ENCODE measurements around the gene RSPH10B. TPM values are rescaled to one million over a fixed set of nuclear protein-coding genes. Genes with fewer than 3 reads are reported as not detected.
A peak's percentile ranks its signal among the peaks of the same experiment; 100 is the strongest.
"Not testable (repeated sequence)": the region's sequence is repeated elsewhere in the genome, so short reads cannot be mapped to it uniquely, and the experiment has no call there.

The RSPH10B gene
- not detected for total RNA-seq
- total RNA-seq (2013) = 0.23 TPM

GRCh38 chr7:5970347-5970911, at the start of gene RSPH10B:
TSS of gene RSPH10B (minus strand) at chr7:5970689. CDS start at chr7:5967116, 3,573 bp downstream.
- H3K27ac Mint-ChIP-seq; H3K4me3 Mint-ChIP-seq; H3K36me3 Mint-ChIP-seq; H3K36me3 ChIP-seq (ENCODE audit: control insufficient read depth, insufficient read depth, low read length); H3K4me3 ChIP-seq (ENCODE audit: low read length); H3K4me1 Mint-ChIP-seq; H3K27ac ChIP-seq (ENCODE audit: low read length); intact Hi-C loops (cut with micrococcal nuclease); H3K27me3 Mint-ChIP-seq (ENCODE audit: low read depth in 2 of 2); H3K9me3 Mint-ChIP-seq; DNase-seq; H3K27me3 ChIP-seq (ENCODE audit: control insufficient read depth, insufficient read depth, low read length); H3K9me3 ChIP-seq (ENCODE audit: control insufficient read depth, insufficient read depth, low read length); H3K4me1 ChIP-seq (ENCODE audit: control insufficient read depth, insufficient read depth, low read length): not testable (repeated sequence)
- WGBS (ENCODE audit: insufficient coverage) = 26% methylated on average over 3 of the region's 43 CpGs
- peak in 1 of 3 donors; percentile 36 for ATAC-seq

GRCh38 chr7:6016653-6016966, 46.1 kb upstream of the RSPH10B start:
- 96% methylated on average over 8 of the region's 8 CpGs for WGBS (ENCODE audit: insufficient coverage)
- Histone ChIP-seq H3K9me3 (ENCODE audit: control insufficient read depth, insufficient read depth, low read length) (no peaks in the 10 kb centered on the region), H3K36me3 (ENCODE audit: control insufficient read depth, insufficient read depth, low read length) (peaks cover 39% of the 10 kb centered on the region), H3K4me1 (ENCODE audit: control insufficient read depth, insufficient read depth, low read length) (no peaks in the 10 kb centered on the region), H3K4me3 (ENCODE audit: low read length) (no peak overlapping the region), H3K27me3 (ENCODE audit: control insufficient read depth, insufficient read depth, low read length) (no peaks in the 10 kb centered on the region), H3K27ac (ENCODE audit: low read length) (no peak overlapping the region)
- no peak for TF ChIP-seq CTCF (IDR thresholded peaks at IDR 0.05)
- Mint-ChIP-seq H3K4me3 (no peak overlapping the region), H3K4me1 (no peaks in the 10 kb centered on the region), H3K27ac (no peak overlapping the region), H3K9me3 (no peaks in the 10 kb centered on the region), H3K27me3 (ENCODE audit: low read depth in 2 of 2) (no peaks in the 10 kb centered on the region), H3K36me3 (no peaks in the 10 kb centered on the region)
- intact Hi-C loops (cut with micrococcal nuclease) = no loop called here
- DNase-seq (no peak), ATAC-seq (no peak)

- Histone ChIP-seq H3K4me3 (ENCODE audit: low read length) (no peak overlapping the region), H3K27me3 (ENCODE audit: control insufficient read depth, insufficient read depth, low read length) (no peaks in the 10 kb centered on the region), H3K4me1 (ENCODE audit: control insufficient read depth, insufficient read depth, low read length) (no peaks in the 10 kb centered on the region), H3K9me3 (ENCODE audit: control insufficient read depth, insufficient read depth, low read length) (no peaks in the 10 kb centered on the region), H3K36me3 (ENCODE audit: control insufficient read depth, insufficient read depth, low read length) (peaks cover 37% of the 10 kb centered on the region), H3K27ac (ENCODE audit: low read length) (no peak overlapping the region)
- no peak for TF ChIP-seq CTCF (IDR thresholded peaks at IDR 0.05)
- Mint-ChIP-seq H3K4me1 (no peaks in the 10 kb centered on the region), H3K36me3 (no peaks in the 10 kb centered on the region), H3K9me3 (no peaks in the 10 kb centered on the region), H3K27ac (no peak overlapping the region), H3K4me3 (no peak overlapping the region), H3K27me3 (ENCODE audit: low read depth in 2 of 2) (no peaks in the 10 kb centered on the region)
- intact Hi-C loops (cut with micrococcal nuclease) = no loop called here
- DNase-seq (no peak), ATAC-seq (no peak)
- 88% methylated on average over 8 of the region's 8 CpGs for WGBS (ENCODE audit: insufficient coverage)
Observed at GRCh38 chr7:6015917-6016652, 45.6 kb upstream of the RSPH10B start.

GRCh38 chr7:6012355-6013104, 42.0 kb upstream of the RSPH10B start:
- H3K27me3 ChIP-seq (ENCODE audit: control insufficient read depth, insufficient read depth, low read length) = no peaks in the 10 kb centered on the region
- intact Hi-C loops (cut with micrococcal nuclease) = no loop called here
- WGBS (ENCODE audit: insufficient coverage) = 86% methylated on average over 14 of the region's 14 CpGs

More at GRCh38 chr7:6012355-6013104, 42.0 kb upstream of the RSPH10B start:
- Histone ChIP-seq H3K4me3 (ENCODE audit: low read length) (no peak overlapping the region), H3K27ac (ENCODE audit: low read length) (no peak overlapping the region), H3K9me3 (ENCODE audit: control insufficient read depth, insufficient read depth, low read length) (no peaks in the 10 kb centered on the region), H3K4me1 (ENCODE audit: control insufficient read depth, insufficient read depth, low read length) (peaks cover 14% of the 10 kb centered on the region), H3K36me3 (ENCODE audit: control insufficient read depth, insufficient read depth, low read length) (peaks cover 20% of the 10 kb centered on the region)
- ATAC-seq (no peak), DNase-seq (no peak)
- H3K36me3 Mint-ChIP-seq = no peaks in the 10 kb centered on the region
- TF ChIP-seq CTCF (IDR thresholded peaks at IDR 0.05) = no peak
- H3K9me3 Mint-ChIP-seq = no peaks in the 10 kb centered on the region
- peaks cover 7 to 11% of the 10 kb centered on the region in 2 donors for H3K4me1 Mint-ChIP-seq
- no peak overlapping the region for H3K27ac Mint-ChIP-seq
- no peak overlapping the region for H3K4me3 Mint-ChIP-seq
- no peaks in the 10 kb centered on the region for H3K27me3 Mint-ChIP-seq (ENCODE audit: low read depth in 2 of 2)

Measured in natural killer cell (primary cell).